Upper lobe of left lung (tissue), 6 donors: ENCODE results near the gene DUOXA1. TPM values are rescaled to one million over a fixed set of nuclear protein-coding genes. Genes with fewer than 3 reads are reported as not detected.
A peak's percentile ranks its signal among the peaks of the same experiment; 100 is the strongest.

Experiments
- ATAC-seq, 2 donors: fragments of 200-7000 bp; cut with Tn5 transposase; one replicate each; pipeline ENCODE4 v1.9.1; 2022; ENCODE audit warnings: mild to moderate bottlenecking in 2 of 2, moderate library complexity in 2 of 2; ENCODE audit not compliant: low FRiP score in 2 of 2
- DNase-seq, 2 donors: peaks; one replicate each; pipeline ENCODE4 v3.0.0-alpha.2; 2019 to 2020
- H3K27ac ChIP-seq, 4 donors: fragments of 200-600 bp; sonication (generic); one replicate each; pipeline ENCODE4 v1.5.1; 2016 to 2019
- H3K27me3 ChIP-seq, 4 donors: fragments of 200-600 bp; sonication (generic); one replicate each; pipeline ENCODE4 v1.5.1; 2017 to 2019
- H3K36me3 ChIP-seq, 4 donors: fragments of 200-600 bp; sonication (generic); one replicate each; pipeline ENCODE4 v1.5.1; 2016 to 2019
- H3K4me1 ChIP-seq, 4 donors: fragments of 200-600 bp; sonication (generic); one replicate each; pipeline ENCODE4 v1.5.1; 2018 to 2019
- H3K4me3 ChIP-seq, 4 donors: fragments of 200-600 bp; sonication (generic); one replicate each; pipeline ENCODE4 v1.5.1; 2017 to 2019; ENCODE audit warnings: mild to moderate bottlenecking in 2 of 4, moderate library complexity in 1 of 4
- H3K9me3 ChIP-seq, 4 donors: fragments of 200-600 bp; sonication (generic); one replicate each; pipeline ENCODE4 v1.5.1; 2018 to 2019
- EP300 ChIP-seq, 4 donors: sonication (generic); formaldehyde crosslinking; IDR thresholded peaks; one replicate each; pipeline ENCODE4 v1.5.1; 2017; ENCODE audit warnings: antibody characterized with exemption in 4 of 4, control low read depth in 2 of 4
- POLR2A ChIP-seq, 4 donors: fragments of 450-650 bp; IDR thresholded peaks; one replicate each; pipeline ENCODE4 v1.5.1; 2016 to 2017; ENCODE audit warnings: antibody characterized with exemption in 4 of 4, mild to moderate bottlenecking in 2 of 4
- POLR2AphosphoS5 ChIP-seq, 2 donors: sonication (generic); formaldehyde crosslinking; IDR thresholded peaks; one replicate each; pipeline ENCODE4 v1.5.1; 2017; ENCODE audit warnings: antibody characterized with exemption in 2 of 2
- WGBS, 2 donors: methylation state at CpG; one replicate each; pipeline ENCODE4 v1.1.5; 2017 to 2018; 5-methylcytosine and 5-hydroxymethylcytosine counted together
- total RNA-seq, 6 donors: library from RNA; depleted of rRNA in 4 of 6; stranded (reverse); fragments of >200 nt in 4 of 6; gene quantifications; one replicate each; pipeline versions ENCODE4 v1.1.0 to v1.2.1, GENCODE V29; 2016 to 2021
- TF ChIP-seq, protein P1 (sequence below), 6 experiments: fragments of 450-650 bp in 4 of 6; fragments of 200-600 bp in 2 of 6; sonication (generic) in 2 of 6; IDR thresholded peaks; one replicate each; pipeline ENCODE4 v1.5.1; 2016 to 2019; ENCODE audit warnings: antibody characterized with exemption in 6 of 6
- donor health status: DM: no; HTN: no; CAD: no; lungs with moderate emphysema.
- donor health status: DM: no; HTN: yes; CAD: no; lungs with severe emphysema.

The DUOXA1 gene
- total RNA-seq, 6 donors from 2014 or later, result 84.2 to 530 (median 181) TPM

DNA sequence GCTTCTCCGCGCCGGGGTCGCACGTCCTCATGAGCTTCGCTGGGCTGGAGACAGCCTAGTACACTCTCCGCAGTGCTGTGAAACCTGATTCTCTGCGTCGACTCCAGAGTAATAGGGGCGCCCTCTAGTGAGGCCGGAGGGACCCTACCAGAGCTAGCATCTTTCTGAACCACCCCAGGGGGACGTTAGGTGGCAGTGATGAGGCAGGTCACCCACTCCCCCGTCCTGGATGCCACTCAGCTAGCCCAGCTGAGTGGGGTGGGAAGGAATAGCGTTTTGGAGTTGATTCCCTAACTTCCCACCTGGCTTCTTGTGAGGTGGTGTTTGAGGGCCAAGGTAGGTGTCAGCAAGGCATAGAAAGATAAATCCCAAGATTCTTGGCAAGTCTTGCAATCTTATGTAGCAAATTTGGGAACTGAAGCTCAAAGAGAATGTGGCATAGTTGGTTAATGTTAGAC, 11.5 kb downstream of the DUOXA1 start:
- 1 to 2% methylated on average over 14 of the region's 14 CpGs for WGBS, 2 donors
- Histone ChIP-seq H3K27me3 (peaks cover 0 to 43% (median 21%) of the 10 kb centered on the region in 4 donors), H3K4me3 (peak overlapping the region in 3 of 4 donors; percentile 11 to 37 (median 29))

GRCh38 chr15:45117308-45118130, 12.2 kb downstream of the DUOXA1 start:
- H3K36me3 ChIP-seq, result peaks cover 0 to 9% (median 3%) of the 10 kb centered on the region in 4 donors
- no peak for TF ChIP-seq POLR2AphosphoS5 (IDR thresholded peaks at IDR 0.05)
- no peak for TF ChIP-seq POLR2A (IDR thresholded peaks at IDR 0.05)
- TF ChIP-seq EP300 (IDR thresholded peaks at IDR 0.05), result no peak
- TF ChIP-seq, protein P1, sequence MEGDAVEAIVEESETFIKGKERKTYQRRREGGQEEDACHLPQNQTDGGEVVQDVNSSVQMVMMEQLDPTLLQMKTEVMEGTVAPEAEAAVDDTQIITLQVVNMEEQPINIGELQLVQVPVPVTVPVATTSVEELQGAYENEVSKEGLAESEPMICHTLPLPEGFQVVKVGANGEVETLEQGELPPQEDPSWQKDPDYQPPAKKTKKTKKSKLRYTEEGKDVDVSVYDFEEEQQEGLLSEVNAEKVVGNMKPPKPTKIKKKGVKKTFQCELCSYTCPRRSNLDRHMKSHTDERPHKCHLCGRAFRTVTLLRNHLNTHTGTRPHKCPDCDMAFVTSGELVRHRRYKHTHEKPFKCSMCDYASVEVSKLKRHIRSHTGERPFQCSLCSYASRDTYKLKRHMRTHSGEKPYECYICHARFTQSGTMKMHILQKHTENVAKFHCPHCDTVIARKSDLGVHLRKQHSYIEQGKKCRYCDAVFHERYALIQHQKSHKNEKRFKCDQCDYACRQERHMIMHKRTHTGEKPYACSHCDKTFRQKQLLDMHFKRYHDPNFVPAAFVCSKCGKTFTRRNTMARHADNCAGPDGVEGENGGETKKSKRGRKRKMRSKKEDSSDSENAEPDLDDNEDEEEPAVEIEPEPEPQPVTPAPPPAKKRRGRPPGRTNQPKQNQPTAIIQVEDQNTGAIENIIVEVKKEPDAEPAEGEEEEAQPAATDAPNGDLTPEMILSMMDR (IDR thresholded peaks at IDR 0.05), result no peak
- DNase-seq (peak in 1 of 2 donors; percentile 85), ATAC-seq (peak in 1 of 2 donors; percentile 9)
- H3K4me3 ChIP-seq, result peak overlapping the region in 3 of 4 donors; percentile 11 to 37 (median 29)
- 26 to 41% methylated on average over 28 to 33 of the region's 33 CpGs for WGBS, 2 donors
- no peaks in the 10 kb centered on the region for H3K9me3 ChIP-seq
- peaks cover 30 to 43% (median 36%) of the 10 kb centered on the region in 4 donors for H3K4me1 ChIP-seq
- H3K27ac ChIP-seq, result no peak overlapping the region
- H3K27me3 ChIP-seq, result peaks cover 3 to 49% (median 28%) of the 10 kb centered on the region in 4 donors

More for the DNA sequence above, 11.5 kb downstream of the DUOXA1 start:
- Histone ChIP-seq H3K4me1 (peaks cover 24 to 36% (median 29%) of the 10 kb centered on the region in 4 donors), H3K36me3 (peaks cover 0 to 9% (median 3%) of the 10 kb centered on the region in 4 donors), H3K27ac (no peak overlapping the region), H3K9me3 (no peaks in the 10 kb centered on the region)
- DNase-seq (peak in 1 of 2 donors; percentile 87), ATAC-seq (peak; percentile 92 to 94)
- TF ChIP-seq POLR2A (IDR thresholded peaks at IDR 0.05) (no peak), EP300 (IDR thresholded peaks at IDR 0.05) (no peak), POLR2AphosphoS5 (IDR thresholded peaks at IDR 0.05) (no peak)
- TF ChIP-seq, protein P1 (IDR thresholded peaks at IDR 0.05), result peak; percentile 88 to 96 (median 91)

- Histone ChIP-seq H3K36me3 (peaks cover 0 to 9% (median 3%) of the 10 kb centered on the region in 4 donors), H3K27ac (no peak overlapping the region), H3K9me3 (no peaks in the 10 kb centered on the region), H3K27me3 (peaks cover 4 to 55% (median 35%) of the 10 kb centered on the region in 4 donors), H3K4me3 (peak overlapping the region in 1 of 4 donors; percentile 12), H3K4me1 (peaks cover 36 to 51% (median 41%) of the 10 kb centered on the region in 4 donors)
- ATAC-seq (no peak), DNase-seq (peak in 1 of 2 donors; percentile 66)
- TF ChIP-seq POLR2A (IDR thresholded peaks at IDR 0.05) (peak in 1 of 4 donors; percentile 32), EP300 (IDR thresholded peaks at IDR 0.05) (no peak)
- TF ChIP-seq, protein P1 (IDR thresholded peaks at IDR 0.05), result no peak
- 13 to 21% methylated on average over 23 to 54 of the region's 65 CpGs for WGBS, 2 donors
These were observed 13.0 kb downstream of the DUOXA1 start for GRCh38 chr15:45116482-45117307.

DNA sequence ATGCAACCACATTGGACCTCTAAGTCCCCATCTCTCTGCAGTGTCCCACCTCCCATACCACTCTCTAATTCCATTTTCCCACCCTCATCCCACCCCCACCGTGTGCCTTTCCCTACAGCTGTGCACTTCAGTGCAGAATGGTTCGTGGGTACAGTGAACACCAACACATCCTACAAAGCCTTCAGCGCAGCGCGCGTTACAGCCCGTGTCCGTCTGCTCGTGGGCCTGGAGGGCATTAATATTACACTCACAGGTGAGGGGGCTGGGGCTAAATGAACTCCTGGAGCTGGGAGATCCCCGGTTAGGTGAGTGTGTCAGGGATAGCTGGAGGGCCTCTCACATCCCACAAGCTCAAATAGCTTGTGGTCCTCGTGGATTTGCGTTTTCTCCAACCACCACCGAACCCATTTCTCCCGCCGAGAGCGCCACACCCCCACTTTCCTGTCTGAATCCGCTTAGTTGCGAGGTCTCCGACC, 13.6 kb downstream of the DUOXA1 start:
- H3K4me1 ChIP-seq, result peaks cover 36 to 56% (median 43%) of the 10 kb centered on the region in 4 donors
- 24% methylated on average over 10 to 19 of the region's 19 CpGs for WGBS, 2 donors
- peaks cover 4 to 61% (median 40%) of the 10 kb centered on the region in 4 donors for H3K27me3 ChIP-seq
- no peak for DNase-seq
- H3K36me3 ChIP-seq, result peaks cover 0 to 9% (median 3%) of the 10 kb centered on the region in 4 donors
- ATAC-seq, result no peak
- TF ChIP-seq, protein P1 (IDR thresholded peaks at IDR 0.05), result no peak
- no peak for TF ChIP-seq POLR2A (IDR thresholded peaks at IDR 0.05)
- no peak overlapping the region for H3K27ac ChIP-seq
- no peak overlapping the region for H3K4me3 ChIP-seq
- no peaks in the 10 kb centered on the region for H3K9me3 ChIP-seq
